Limb (tissue), 2 donors: ENCODE data around the gene CAMTA1.

Source experiments
- DNase-seq, 2 donors: peaks; one replicate each; pipeline ENCODE4 v3.0.0-alpha.2; 2016; ENCODE audit errors: extremely low spot score in 2 of 2

CAMTA1 gene

GRCh38 chr1:7425229-7425628 lies 640.0 kb downstream of the CAMTA1 start:
- DNase-seq: no peak

GRCh38 chr1:7425771-7426170 lies 640.5 kb downstream of the CAMTA1 start:
- no peak for DNase-seq

DNA sequence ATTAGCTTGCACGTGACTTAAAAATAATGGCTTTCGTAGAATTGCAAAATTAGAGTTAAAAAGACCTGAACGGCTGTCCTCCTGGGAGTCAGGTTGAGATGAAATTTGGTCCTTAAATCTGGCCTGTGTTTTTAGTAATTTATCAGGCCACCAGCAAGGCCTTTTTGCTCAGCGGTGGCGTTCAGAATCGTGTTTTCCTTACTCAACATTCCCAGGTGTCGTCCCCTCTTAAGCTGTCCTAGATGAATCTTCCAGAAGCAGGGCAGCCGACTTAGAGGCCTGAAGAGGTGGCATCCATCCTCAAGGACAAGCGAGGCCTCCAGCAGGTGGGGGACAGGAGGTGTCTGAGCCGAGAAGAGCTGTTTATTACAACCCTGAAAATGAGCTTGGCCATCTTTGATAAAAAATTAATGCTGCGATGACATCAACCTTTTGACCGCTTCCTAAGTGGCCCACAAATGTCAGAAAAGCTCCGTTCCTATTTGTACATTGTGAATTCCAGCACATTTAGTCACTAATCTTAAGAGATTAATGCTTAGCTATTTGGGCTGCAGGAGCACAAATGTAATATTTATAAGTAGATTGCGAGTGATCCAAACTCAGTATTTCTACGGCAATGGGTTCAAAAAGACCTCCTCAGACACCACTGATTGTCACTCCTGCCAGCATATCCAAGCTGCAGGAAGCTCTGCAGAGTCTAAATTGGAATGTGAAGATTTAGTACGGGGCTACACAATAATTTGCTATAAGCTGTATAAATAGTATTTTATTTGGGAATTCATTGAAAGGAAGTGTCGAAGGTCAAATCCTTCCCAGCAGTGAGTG lies 641.7 kb downstream of the CAMTA1 start:
- no peak for DNase-seq

- DNase-seq: no peak
Observed at GRCh38 chr1:7427605-7428300, 642.5 kb downstream of the CAMTA1 start.

DNA sequence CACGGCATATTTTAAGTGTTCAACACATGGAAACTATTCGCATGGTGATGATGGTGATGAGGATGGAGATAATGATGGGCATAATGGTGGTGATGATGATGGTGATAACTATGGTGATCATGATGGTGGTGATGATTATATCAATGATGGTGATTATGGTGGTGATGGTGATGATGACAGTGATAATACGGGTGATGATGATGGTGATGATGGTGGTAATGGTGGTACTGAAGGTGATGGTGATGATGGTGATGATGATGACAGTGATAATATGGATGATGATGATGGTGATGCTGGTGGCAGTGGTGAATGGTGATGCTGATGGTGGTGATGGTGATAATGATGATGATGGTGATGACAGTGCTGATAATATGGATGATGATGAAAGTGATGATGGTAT lies 644.0 kb downstream of the CAMTA1 start:
- no peak for DNase-seq

DNA sequence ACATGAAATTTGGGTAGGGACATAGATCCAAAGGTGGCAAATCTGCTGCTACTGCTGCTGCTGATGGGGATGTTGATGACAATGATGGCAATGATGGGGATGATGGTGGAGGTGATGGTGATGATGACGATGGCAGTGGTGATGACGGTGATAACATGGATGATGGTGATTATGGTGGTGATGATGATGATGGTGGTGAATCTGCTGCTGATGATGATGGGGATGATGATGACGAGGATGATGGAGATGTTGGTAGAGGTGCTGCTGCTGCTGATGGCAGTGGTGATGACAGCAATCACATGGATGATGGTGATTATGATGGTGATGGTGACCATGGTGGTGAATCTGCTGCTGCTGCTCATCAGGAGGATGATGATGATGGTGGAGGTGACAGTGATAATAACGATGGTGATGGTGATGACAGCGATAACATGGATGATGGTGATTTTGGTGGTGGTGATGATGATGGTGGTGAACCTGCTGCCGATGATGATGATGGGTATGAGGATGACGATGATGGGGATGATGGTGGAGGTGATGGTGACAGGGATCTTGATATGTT lies 644.9 kb downstream of the CAMTA1 start:
- DNase-seq: no peak

DNA sequence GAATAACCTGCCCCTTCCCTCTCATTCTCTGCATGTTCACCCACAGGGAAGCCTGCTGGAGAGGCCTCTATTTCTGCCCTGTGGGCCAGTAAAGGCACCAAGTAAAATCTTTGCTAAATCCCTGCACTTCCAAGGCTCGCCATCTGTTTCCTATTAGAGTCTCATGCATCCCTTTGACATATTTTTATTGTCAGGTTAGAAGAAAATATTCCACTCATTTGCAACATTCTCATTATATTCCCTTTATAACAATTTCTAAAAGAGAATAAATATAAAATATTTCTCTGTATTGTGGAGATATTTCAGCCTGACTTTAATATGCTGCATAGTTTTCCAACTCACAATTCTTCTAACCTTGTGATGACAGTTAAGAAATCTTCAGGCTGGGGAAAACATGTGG lies 645.4 kb downstream of the CAMTA1 start:
- DNase-seq: no peak

GRCh38 chr1:7432102-7432899 lies 647.0 kb downstream of the CAMTA1 start:
- DNase-seq: no peak

GRCh38 chr1:7432900-7433380 lies 647.7 kb downstream of the CAMTA1 start:
- DNase-seq: no peak

GRCh38 chr1:7434566-7434965 lies 649.3 kb downstream of the CAMTA1 start:
- DNase-seq: no peak

- DNase-seq: no peak
Observed at GRCh38 chr1:7435276-7436055, 650.2 kb downstream of the CAMTA1 start.

GRCh38 chr1:7436056-7437005 lies 651.1 kb downstream of the CAMTA1 start:
- DNase-seq: no peak

DNA sequence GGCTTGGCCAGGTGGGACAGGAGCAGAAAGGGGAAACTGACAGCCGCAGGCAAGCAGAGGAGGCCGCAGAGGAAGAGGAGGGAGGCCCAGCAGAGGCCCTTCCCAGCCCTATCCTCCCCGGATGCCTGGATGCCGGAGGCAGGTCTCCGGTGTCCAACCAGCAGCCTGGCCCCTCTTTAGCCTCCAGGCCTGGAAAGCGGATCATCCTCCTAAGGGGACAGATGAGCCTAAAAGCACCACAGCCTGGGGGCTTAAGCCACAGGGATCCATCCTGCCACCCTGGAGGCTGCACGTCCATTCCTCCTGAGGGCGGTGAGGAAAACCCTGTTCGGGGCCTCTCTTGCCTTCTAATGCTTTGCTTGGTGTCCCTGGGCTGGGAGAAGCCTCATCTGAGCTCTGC lies 651.8 kb downstream of the CAMTA1 start:
- DNase-seq: no peak

DNA sequence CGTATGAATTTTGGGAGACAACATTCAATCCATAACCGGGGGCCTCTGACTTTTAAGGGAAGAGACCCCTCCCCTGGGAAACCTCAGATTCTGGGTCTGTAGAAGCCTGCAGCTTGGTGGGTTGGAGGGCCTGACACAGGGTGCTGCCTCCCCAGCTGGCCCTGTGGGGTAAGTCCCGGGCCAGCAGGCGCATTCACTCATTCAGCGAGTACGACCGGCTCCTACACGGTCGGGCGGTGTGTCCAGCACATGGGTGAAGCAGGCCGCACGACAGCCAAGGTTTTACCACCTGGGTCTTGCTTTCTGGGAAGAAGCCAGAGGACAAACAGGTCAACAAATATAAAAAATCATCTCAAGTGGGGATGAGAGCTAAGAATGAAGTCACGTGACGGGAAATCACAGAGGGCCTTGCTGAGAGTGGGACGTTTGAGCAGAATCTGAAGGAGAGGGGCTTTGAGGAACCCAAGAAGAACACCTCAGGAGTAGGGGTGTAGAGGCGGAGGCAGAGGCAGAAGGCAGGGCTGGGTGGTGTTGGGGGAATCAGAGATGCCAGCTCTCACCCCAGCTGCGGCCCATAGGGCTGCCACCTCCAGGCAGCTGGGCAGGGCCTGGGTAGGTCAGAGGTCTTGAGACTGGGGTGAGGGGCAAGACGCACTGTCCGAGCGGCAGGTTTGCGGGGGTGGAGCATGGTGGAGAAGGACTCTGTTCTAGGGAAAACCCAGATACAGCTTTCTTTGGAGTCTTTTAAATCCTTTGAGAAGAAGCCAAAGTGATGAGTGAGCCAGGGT lies 652.5 kb downstream of the CAMTA1 start:
- no peak for DNase-seq

GRCh38 chr1:7438396-7438785 lies 653.1 kb downstream of the CAMTA1 start:
- no peak for DNase-seq

DNA sequence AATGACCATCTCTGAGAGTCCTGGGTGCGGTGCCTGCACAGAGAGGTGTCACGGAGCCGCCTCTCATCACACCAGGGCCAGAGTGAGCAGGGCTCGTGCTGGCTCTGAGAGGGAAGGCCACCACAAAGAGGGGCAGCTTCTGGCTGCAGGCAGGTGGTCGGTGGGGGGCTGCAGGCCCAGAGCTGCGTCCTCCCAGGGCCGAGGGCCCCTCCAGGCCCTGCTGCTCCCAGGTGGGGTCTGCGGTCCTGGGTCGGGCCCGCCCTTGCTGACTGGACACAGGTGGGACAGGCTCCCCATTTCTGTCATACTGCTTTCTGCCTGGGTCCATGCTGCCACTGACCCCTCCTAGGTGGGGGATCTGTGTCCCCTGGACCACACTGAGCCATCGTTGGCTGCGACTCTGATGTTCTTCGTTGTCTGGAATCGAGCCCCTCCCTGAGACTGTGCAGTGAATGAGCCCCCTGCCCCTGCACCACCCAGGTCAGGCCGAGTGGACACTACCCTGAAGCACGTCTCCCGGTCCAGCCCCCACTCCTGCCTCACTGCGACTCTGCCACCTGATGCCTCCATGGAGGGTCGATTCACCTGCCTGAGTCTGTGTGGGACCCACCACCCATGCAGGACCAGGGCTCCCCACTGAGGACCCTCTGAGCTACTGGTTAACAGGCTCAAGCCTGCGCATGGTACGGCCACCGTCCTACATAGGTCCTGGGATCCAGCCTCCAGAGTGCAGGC lies 653.8 kb downstream of the CAMTA1 start:
- no peak for DNase-seq

DNA sequence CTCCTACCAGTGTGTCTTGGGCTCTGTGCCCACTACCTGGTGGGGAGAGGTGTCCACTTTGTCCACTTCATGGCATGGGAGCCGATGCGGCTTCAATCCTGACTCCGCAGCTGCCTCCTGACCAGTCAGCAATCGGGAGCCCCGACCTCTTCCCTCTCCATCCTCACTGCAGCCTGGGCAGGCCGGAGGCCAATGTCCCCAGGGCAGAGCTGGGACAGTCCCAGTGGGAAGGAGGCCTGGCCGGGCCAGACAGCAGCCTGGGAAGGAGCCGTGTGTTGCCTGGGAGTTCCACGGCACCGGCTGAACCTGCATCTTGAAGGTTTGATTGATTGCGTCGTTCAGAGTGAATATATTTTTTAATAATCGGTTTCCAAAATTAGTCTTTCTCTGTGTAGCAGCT lies 654.9 kb downstream of the CAMTA1 start:
- no peak for DNase-seq

DNA sequence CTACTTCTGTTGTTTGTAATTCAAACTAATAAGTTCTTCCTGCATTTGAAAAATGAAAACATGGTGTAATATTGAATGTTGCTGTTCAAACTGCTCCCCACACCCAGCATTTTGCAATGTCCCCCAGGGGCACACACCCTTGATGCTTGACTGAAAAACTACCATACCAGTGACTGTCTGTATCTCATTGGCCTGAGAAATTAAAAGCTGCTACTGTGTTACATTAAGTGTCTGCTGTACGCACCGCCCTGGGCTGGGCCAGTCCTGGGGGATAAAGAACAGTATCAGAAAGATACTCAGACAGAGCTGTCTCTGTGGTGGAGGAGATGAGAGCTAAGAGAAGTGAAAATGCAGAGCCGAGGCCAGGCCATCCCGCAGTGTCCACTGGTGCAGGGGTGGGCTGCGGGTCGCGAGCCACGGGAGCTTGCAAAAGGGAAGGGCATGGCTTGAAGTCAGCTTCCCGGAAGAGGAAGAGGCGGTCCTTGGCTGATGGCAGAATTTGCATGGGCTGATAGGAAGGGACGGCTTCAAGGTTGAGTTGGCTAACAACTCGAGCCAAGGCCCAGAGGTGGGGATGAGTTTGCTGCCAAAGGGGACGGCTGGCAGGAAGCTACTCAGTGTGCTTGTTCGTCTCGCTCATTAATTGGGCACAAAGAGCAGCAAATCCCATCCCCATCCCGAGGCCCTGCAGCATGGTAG lies 656.0 kb downstream of the CAMTA1 start:
- DNase-seq: no peak
